Sigmoid colon (tissue), 7 donors: Measurements from ENCODE around the gene CHST1. TPM values are rescaled to one million over a fixed set of nuclear protein-coding genes. Genes with fewer than 3 reads are reported as not detected.

ENCODE experiments used
- DNase-seq: peaks from one replicate; pipeline ENCODE4 v3.0.0-alpha.2; 2019
- H3K27ac ChIP-seq, 4 donors: fragments of 200-600 bp; sonication (generic); one replicate each; pipeline ENCODE4 v1.5.1; 2016 to 2019; ENCODE audit warnings: mild to moderate bottlenecking in 1 of 4
- H3K27me3 ChIP-seq, 3 donors: fragments of 200-600 bp; sonication (generic); one replicate each; pipeline ENCODE4 v1.5.1; 2019; ENCODE audit warnings: mild to moderate bottlenecking in 1 of 3
- H3K36me3 ChIP-seq, 4 donors: fragments of 200-600 bp; sonication (generic); one replicate each; pipeline ENCODE4 v1.5.1; 2016 to 2019
- H3K4me1 ChIP-seq, 4 donors: fragments of 200-600 bp; sonication (generic); one replicate each; pipeline ENCODE4 v1.5.1; 2017 to 2019
- H3K4me3 ChIP-seq, 4 donors: fragments of 200-600 bp; sonication (generic); one replicate each; pipeline ENCODE4 v1.5.1; 2017 to 2019; ENCODE audit warnings: mild to moderate bottlenecking in 2 of 4, moderate library complexity in 1 of 4
- H3K9me3 ChIP-seq, 4 donors: fragments of 200-600 bp in 3 of 4; sonication (generic) in 3 of 4; one replicate each; pipeline versions ENCODE4 v1.5.1 to v1.6.1; 2013 to 2019
- EP300 ChIP-seq, 4 donors: sonication (generic); formaldehyde crosslinking; IDR thresholded peaks; one replicate each; pipeline ENCODE4 v1.6.1; 2017; ENCODE audit warnings: antibody characterized with exemption in 4 of 4
- POLR2A ChIP-seq, 2 donors: fragments of 450-650 bp; IDR thresholded peaks; one replicate each; pipeline ENCODE4 v1.6.1; 2016; ENCODE audit warnings: antibody characterized with exemption in 2 of 2, mild to moderate bottlenecking in 2 of 2, moderate library complexity in 2 of 2
- POLR2AphosphoS5 ChIP-seq, 4 donors: sonication (generic); formaldehyde crosslinking; IDR thresholded peaks; one replicate each; pipeline ENCODE4 v1.6.1; 2017; ENCODE audit warnings: antibody characterized with exemption in 4 of 4
- WGBS, 2 donors: extraction: QIAGEN DNeasy Blood & Tissue Kit; methylation state at CpG; one replicate each; pipeline ENCODE4 v1.1.7; 2013; 5-methylcytosine and 5-hydroxymethylcytosine counted together
- intact Hi-C: fragments of 100-400 bp; cut with DNase I; formaldehyde crosslinking; loops from one replicate; pipeline ENCODE4 v1.15.1; 2023
- polyA plus RNA-seq, 3 donors: library from polyadenylated mRNA; stranded (reverse); fragments of 200-250 nt; gene quantifications; one replicate each; pipeline ENCODE4 v1.2.3, GENCODE V29; 2013
- total RNA-seq, 4 donors: library from RNA; depleted of rRNA; stranded (reverse); fragments of >200 nt; gene quantifications; one replicate each; pipeline ENCODE4 v1.1.0, GENCODE V29; 2016
- TF ChIP-seq, protein P1 (sequence below), 4 experiments: fragments of 450-650 bp in 3 of 4; fragments of 200-600 bp in 1 of 4; IDR thresholded peaks; one replicate each; pipeline ENCODE4 v1.5.1; 2016 to 2019; ENCODE audit warnings: antibody characterized with exemption in 4 of 4, mild to moderate bottlenecking in 3 of 4, moderate library complexity in 2 of 4
- donor health status: healthy with polysubstance abuse.
- donor health status: Bipolar disorder and iron deficiency.
- donor health status: healthy.

CHST1 gene
- total and polyA plus RNA-seq, 7 donors, result 0.23 to 1.5 (median 1.2) TPM

DNA sequence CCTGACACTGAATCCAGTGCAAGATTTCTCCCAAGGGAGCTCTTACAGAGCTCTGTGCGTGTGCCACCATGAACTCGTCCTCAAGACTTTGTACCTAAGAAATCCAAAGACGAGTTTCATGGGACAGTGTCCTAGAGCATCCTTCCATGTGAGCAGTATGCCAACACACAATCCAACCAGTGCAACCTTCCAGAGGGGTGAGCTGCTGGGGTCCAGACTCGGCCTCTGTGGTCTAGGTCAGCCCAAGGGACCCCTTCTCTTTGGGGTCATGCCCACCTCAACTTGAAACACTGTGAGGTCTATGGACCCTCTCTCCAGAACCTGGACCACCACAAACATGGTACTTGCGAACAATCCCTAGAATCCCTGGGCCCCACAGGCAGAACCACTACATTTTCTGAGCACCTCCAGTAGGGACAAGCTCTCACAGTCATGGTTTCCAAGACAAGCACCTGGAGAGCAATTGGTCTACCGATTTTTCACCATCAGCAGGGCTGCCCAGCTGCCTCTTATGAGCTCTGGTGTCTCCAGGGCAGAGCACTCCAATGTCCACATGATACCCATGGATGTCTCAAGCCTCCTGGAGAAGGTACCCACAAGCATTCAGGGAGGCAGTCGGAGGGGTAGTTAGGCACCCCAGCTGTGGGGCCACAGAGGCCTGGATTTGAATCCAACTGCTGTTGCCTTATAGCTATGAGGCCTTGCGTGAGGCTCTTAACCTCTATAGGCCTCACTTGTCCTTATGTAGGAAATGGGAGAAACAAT is 7.7 kb downstream of the CHST1 start:
- no peaks in the 10 kb centered on the region for H3K9me3 ChIP-seq

DNA sequence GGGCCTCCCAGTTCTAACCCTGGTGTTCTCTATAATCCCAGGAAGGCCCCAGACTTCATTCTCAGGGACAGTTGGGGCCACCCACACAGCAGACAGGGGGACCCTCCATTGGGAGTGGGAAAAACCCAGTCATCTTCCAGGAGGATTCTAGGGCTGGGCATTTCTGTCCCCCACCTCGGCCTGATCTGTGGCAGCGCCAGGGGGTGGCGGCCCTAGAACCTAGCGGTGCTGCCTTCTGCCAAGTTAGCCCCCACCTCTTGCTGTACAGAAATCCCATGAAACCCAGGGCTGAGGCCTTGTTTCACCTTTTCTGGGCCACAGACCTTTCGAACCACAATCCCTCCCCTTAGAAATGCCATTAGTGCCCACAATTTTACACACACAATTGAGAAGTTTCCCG is 9.6 kb downstream of the CHST1 start:
- TF ChIP-seq POLR2AphosphoS5 (IDR thresholded peaks at IDR 0.05) (no peak), EP300 (IDR thresholded peaks at IDR 0.05) (no peak), POLR2A (IDR thresholded peaks at IDR 0.05) (no peak)
- TF ChIP-seq, protein P1, sequence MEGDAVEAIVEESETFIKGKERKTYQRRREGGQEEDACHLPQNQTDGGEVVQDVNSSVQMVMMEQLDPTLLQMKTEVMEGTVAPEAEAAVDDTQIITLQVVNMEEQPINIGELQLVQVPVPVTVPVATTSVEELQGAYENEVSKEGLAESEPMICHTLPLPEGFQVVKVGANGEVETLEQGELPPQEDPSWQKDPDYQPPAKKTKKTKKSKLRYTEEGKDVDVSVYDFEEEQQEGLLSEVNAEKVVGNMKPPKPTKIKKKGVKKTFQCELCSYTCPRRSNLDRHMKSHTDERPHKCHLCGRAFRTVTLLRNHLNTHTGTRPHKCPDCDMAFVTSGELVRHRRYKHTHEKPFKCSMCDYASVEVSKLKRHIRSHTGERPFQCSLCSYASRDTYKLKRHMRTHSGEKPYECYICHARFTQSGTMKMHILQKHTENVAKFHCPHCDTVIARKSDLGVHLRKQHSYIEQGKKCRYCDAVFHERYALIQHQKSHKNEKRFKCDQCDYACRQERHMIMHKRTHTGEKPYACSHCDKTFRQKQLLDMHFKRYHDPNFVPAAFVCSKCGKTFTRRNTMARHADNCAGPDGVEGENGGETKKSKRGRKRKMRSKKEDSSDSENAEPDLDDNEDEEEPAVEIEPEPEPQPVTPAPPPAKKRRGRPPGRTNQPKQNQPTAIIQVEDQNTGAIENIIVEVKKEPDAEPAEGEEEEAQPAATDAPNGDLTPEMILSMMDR (IDR thresholded peaks at IDR 0.05), result no peak
- peak; percentile 33 for DNase-seq
- Histone ChIP-seq H3K27me3 (peaks cover 19 to 53% (median 42%) of the 10 kb centered on the region in 3 donors), H3K27ac (no peak overlapping the region), H3K4me3 (no peak overlapping the region), H3K4me1 (peaks cover 0 to 36% (median 6%) of the 10 kb centered on the region in 4 donors), H3K36me3 (no peaks in the 10 kb centered on the region), H3K9me3 (no peaks in the 10 kb centered on the region)
- 80 to 90% methylated on average over 6 of the region's 6 CpGs for WGBS, 2 donors
- intact Hi-C loops, result loop anchor here (5.0 kb wide), 1 partner anchor 284 kb away; no protein-coding TSS in a partner anchor

More for the DNA sequence above, 7.7 kb downstream of the CHST1 start:
- TF ChIP-seq EP300 (IDR thresholded peaks at IDR 0.05) (no peak), POLR2A (IDR thresholded peaks at IDR 0.05) (no peak), POLR2AphosphoS5 (IDR thresholded peaks at IDR 0.05) (no peak)
- TF ChIP-seq, protein P1 (IDR thresholded peaks at IDR 0.05), result no peak
- Histone ChIP-seq H3K27ac (peak overlapping the region in 2 of 4 donors; percentile 31 to 48), H3K4me3 (no peak overlapping the region), H3K4me1 (peaks cover 0 to 30% (median 5%) of the 10 kb centered on the region in 4 donors), H3K36me3 (no peaks in the 10 kb centered on the region), H3K27me3 (peaks cover 35 to 71% (median 60%) of the 10 kb centered on the region in 3 donors)
- peak; percentile 35 for DNase-seq
- intact Hi-C loops, result loop anchor here (5.0 kb wide), 1 partner anchor 285 kb away; no protein-coding TSS in a partner anchor
- 82 to 89% methylated on average over 8 of the region's 8 CpGs for WGBS, 2 donors

DNA sequence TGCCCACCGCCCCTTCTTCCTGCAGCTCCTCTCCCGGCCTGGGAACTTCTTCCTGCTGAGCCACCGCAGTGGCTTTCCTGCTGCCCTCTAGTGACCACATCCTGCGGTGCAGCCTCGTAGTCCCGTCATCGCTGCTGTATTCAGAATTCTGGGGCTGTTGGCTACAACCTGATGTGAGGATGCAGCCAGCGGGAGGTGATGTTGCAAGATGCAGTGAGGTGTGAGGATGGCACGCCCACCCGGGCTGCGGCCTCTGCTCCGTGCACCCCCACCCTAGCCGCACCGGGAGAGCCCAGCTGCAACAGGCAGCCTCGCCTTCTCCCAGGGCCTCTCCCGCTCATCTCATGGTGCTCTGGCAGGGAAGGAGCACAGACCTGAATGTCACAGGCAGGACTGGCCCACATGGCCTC is 10.1 kb downstream of the CHST1 start:
- H3K4me1 ChIP-seq, result peaks cover 0 to 36% (median 6%) of the 10 kb centered on the region in 4 donors
- WGBS, 2 donors, result 9 to 11% methylated on average over 16 of the region's 16 CpGs
- peak; percentile 84 for DNase-seq
- TF ChIP-seq, protein P1 (IDR thresholded peaks at IDR 0.05), result peak; percentile 49 to 90 (median 77)
- TF ChIP-seq EP300 (IDR thresholded peaks at IDR 0.05), result no peak
- TF ChIP-seq POLR2AphosphoS5 (IDR thresholded peaks at IDR 0.05), result no peak
- TF ChIP-seq POLR2A (IDR thresholded peaks at IDR 0.05), result no peak
- intact Hi-C loops, result loop anchor here (5.0 kb wide), 1 partner anchor 283 kb away; no protein-coding TSS in a partner anchor
- peaks cover 16 to 48% (median 37%) of the 10 kb centered on the region in 3 donors for H3K27me3 ChIP-seq
- no peak overlapping the region for H3K27ac ChIP-seq
- no peaks in the 10 kb centered on the region for H3K9me3 ChIP-seq
- no peak overlapping the region for H3K4me3 ChIP-seq
- no peaks in the 10 kb centered on the region for H3K36me3 ChIP-seq

DNA sequence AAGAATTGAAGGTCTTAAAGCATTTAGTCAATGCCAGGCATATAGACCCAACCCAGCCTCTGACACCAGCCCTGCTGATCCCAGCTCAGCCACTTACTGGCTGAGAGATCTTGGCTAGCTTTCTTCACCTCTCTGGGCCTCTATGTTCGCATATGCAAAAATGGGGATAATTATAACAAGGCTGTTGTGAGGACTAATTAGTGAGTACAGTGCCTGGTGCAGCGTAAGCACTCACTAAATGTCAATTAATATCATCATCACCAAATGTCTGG is 10.5 kb downstream of the CHST1 start:
- Histone ChIP-seq H3K36me3 (no peaks in the 10 kb centered on the region), H3K4me3 (no peak overlapping the region), H3K27ac (no peak overlapping the region), H3K27me3 (peaks cover 15 to 45% (median 33%) of the 10 kb centered on the region in 3 donors), H3K4me1 (peaks cover 0 to 36% (median 6%) of the 10 kb centered on the region in 4 donors), H3K9me3 (no peaks in the 10 kb centered on the region)
- DNase-seq, result peak; percentile 37
- TF ChIP-seq POLR2AphosphoS5 (IDR thresholded peaks at IDR 0.05) (no peak), POLR2A (IDR thresholded peaks at IDR 0.05) (no peak), EP300 (IDR thresholded peaks at IDR 0.05) (no peak)
- TF ChIP-seq, protein P1 (IDR thresholded peaks at IDR 0.05), result no peak
- WGBS, 2 donors, result 44 to 68% methylated on average over 2 of the region's 2 CpGs
- intact Hi-C loops, result loop anchor here (5.0 kb wide), 1 partner anchor 283 kb away; no protein-coding TSS in a partner anchor
